GM12875 (cell line): ENCODE measurements around the gene MESD.

Experiments used
- H3K4me3 ChIP-seq: one replicate; pipeline ENCODE4 v1.5.1; 2011; ENCODE audit warnings: low read depth, low read length, control low read depth
- TF ChIP-seq, protein P1 (sequence below): IDR thresholded peaks from 2 replicates; pipeline ENCODE4 v1.5.1; 2011; ENCODE audit warnings: low read depth, mild to moderate bottlenecking, control low read depth, inconsistent platforms, low read length, moderate library complexity, borderline replicate concordance; ENCODE audit not compliant: insufficient read depth

Gene MESD

DNA sequence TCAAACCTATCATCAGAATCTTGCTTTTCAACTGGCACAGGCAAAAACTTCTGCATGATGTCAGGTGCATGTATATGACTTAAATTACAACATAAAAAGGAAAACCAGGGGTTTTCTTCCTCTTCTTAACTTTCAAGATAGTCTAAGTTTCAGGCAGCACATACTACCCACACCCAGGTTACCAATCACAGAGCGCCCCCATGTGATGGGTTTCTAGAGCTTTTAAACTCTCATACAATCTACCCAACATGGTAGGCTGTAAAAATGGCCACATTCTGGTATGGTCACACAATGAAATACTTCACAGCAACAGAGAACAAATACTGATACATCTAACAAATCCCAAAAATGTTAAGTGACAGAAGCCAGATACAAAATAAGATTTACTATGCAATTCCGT, 7.4 kb downstream of the MESD start:
- no peak overlapping the region for H3K4me3 ChIP-seq

DNA sequence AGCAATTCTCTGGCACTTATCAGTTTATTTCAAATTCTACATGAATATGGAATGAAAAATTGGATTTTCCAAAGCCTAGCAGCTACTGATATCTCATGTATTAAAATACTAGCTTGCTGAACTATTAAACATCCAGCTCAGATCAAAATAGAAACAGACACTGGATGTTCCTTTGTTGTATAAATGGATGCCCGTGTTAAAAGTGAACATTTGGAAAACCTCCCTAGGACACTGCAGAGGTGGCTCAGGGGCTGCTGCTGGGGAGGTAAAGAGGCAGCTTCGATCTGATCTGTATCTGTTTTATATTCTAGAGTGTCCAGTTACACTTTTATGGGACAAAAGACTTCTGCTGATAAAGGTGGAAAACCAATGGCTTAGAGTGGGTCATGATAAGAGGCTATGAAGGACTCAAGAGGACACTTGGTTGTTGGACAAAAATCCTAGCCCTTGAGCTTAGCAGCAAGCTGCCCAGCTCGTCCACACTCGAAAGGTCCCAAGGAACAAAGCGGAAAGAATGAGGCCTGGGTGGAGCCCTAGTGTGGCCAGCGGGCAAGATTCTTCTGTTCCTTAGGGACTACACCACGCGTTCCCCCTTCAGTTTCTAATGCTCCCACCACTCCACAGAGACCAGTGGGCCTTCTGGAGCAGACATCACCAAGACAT, 9.9 kb downstream of the MESD start:
- TF ChIP-seq, protein P1, sequence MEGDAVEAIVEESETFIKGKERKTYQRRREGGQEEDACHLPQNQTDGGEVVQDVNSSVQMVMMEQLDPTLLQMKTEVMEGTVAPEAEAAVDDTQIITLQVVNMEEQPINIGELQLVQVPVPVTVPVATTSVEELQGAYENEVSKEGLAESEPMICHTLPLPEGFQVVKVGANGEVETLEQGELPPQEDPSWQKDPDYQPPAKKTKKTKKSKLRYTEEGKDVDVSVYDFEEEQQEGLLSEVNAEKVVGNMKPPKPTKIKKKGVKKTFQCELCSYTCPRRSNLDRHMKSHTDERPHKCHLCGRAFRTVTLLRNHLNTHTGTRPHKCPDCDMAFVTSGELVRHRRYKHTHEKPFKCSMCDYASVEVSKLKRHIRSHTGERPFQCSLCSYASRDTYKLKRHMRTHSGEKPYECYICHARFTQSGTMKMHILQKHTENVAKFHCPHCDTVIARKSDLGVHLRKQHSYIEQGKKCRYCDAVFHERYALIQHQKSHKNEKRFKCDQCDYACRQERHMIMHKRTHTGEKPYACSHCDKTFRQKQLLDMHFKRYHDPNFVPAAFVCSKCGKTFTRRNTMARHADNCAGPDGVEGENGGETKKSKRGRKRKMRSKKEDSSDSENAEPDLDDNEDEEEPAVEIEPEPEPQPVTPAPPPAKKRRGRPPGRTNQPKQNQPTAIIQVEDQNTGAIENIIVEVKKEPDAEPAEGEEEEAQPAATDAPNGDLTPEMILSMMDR: no peak
- no peak overlapping the region for H3K4me3 ChIP-seq

More for the DNA sequence above, 7.4 kb downstream of the MESD start:
- TF ChIP-seq, protein P1: peak; percentile 53; the same call in 1 of the 2 replicates

DNA sequence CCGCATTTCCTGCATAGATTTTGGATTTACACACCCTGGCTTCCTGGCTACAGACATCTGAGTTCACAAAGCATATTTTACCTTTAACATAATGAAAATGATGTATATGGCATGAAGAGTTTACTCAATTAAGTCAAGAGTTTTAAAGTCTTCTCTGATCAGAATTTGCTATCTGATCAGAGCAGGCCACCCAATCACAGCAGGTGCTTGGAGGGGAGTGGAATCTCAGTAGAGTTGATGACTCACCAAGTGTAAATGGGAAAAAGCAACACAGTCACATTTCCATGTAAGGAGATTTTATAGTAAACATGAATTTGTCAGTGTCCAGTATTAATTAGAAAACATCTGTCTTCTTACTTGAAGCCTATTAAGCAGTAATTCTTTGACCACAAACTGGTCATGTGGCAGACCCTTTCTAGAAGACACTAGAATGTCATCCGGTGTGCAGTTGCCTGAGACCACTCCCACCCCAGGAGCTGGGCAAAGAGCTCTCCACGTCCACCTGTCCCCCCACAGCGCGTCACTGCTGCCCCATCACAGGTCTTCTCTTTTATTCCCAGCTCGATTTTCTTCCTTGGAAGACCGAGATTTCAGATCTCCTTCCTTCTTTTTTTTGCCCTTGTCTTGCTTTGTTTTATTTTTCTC, 10.8 kb downstream of the MESD start:
- TF ChIP-seq, protein P1: no peak
- no peak overlapping the region for H3K4me3 ChIP-seq

DNA sequence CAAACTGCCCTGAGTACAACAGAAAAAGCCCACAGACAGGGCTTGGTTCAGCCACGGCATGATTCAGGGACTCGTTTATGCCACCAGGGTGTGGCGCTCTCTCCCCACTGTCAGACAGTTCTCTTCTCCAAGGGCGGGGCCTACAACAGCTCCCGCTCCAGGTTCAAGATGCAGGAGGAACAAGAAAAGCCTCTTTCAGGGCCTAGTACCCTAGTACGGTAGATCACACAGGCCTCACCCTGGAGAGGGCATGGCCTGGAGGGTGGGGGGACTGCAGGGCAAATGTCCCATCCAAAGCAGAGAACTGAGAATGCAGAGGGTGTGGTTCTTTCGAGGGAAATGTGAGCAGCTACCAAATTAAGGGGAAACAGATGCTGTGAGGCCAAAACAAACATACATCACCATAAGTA, 12.0 kb downstream of the MESD start:
- no peak overlapping the region for H3K4me3 ChIP-seq
- TF ChIP-seq, protein P1: peak; percentile 48; the same call in 1 of the 2 replicates

DNA sequence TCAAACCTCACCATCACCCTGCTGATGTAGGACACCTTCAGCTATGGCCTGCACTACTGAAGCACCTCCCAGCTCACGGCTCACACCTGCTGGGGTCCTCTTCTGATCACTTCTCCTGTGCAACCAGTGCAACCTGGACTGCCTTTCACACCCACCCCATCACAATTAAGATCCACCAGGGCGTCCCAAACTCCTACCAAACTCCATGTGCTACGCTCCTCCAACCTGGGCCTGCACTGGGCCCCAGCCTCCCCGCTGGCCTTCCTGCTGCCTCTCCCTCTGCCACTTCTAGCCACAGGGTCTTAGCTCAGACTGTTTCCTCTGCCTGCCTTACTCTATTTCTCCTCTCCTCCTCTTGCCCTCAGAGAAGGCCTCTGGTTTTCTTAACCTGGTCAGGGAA, 12.8 kb downstream of the MESD start:
- TF ChIP-seq, protein P1: no peak

DNA sequence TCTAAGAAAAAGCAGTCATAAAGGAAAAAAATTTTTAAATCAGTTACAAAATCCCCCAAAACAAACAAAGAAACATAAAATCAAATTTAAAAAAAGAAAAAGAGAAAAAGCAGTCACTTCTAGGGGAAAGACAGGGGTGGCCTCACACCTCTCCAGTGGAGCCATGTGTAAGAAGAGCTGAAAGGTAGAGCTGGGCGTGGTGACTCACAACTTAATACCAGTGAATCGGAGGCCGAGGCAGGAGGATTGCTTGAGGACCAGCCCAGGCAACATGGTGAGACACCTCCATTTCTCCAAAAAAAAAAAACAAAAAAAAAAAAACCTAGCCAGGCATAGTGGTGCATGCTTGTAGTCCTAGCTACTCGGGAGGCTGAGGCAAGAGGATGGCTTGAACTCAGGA, 14.7 kb downstream of the MESD start:
- TF ChIP-seq, protein P1: no peak
- no peak overlapping the region for H3K4me3 ChIP-seq

More for the DNA sequence above, 12.8 kb downstream of the MESD start:
- H3K4me3 ChIP-seq: no peak overlapping the region

DNA sequence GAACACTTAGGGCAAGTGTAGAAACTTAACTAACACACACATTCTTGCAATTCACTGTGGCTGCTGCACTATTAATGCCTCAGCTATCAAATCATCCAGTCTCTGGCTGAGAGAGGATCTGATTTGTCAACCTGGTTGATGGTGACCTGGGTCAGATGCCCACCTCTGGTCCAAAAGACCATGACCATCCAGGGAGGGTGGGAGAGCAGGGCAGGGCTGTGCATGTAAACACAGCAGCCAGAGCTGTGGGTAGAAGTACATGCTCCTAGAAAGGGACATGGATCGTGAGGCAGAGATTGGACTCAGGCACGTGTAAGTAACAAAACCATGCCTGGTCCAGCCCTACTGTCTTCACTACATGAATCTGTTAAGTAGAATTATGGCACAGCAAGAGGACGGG, 17.3 kb downstream of the MESD start:
- no peak overlapping the region for H3K4me3 ChIP-seq
- TF ChIP-seq, protein P1: no peak
